ENCODE data around the gene EEF1AKMT3. TPM values are rescaled to one million over a fixed set of nuclear protein-coding genes. Genes with fewer than 3 reads are reported as not detected.
A peak's percentile ranks its signal among the peaks of the same experiment; 100 is the strongest.

The EEF1AKMT3 gene
- 1 to 10 TPM; 4.0 to 4.3 TPM for total RNA-seq

DNA sequence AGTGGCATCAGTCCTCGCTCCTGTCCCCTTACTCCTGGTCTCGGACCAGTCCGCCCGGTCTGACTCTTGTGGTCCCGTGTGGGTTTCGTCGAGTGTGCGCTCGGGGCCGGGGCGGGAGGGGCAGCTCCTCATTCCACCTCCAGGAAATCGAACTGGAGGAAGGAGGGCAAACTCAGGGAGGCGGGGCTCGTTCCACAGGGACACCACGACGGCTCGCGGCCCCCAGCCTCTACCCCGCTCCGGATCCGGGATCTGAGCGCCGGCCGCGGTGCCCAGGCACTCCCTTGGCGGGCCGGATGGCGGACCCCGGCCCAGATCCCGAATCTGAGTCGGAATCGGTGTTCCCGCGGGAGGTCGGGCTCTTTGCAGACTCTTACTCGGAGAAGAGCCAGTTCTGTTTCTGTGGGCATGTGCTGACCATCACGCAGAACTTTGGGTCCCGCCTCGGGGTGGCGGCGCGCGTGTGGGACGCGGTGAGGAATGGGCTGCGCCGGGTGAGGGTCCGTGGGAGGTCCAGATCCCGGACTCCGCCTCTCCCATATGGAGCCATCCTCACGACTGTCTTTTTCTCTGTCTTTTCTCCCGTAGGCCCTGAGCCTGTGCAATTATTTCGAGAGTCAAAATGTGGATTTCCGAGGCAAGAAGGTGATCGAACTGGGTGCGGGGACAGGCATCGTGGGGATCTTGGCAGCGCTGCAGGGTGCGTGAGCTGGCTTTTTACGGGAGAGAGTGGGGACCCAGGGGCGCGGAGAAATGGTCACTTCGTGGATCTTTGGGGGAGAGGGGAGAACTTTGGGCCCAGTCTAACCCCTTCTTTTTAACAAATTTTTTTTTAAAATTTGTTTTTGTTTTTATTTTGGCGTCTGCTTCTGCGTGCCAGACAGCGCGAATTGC is at the start of gene EEF1AKMT3:
Gene EEF1AKMT3, plus strand, starts transcription at position 186 of the 894 bp plus-strand sequence. Its CDS starts 111 bp downstream, at position 297.
- H3K36me3 Mint-ChIP-seq (ENCODE audit: low read depth): peaks cover 28% of the 10 kb centered on the region
- peak within 1 kb of the TSS; percentile 99 for H3K4me3 Mint-ChIP-seq
- H3K4me1 Mint-ChIP-seq (ENCODE audit: low read depth): peaks cover 11% of the 10 kb centered on the region
- peak within 1 kb of the TSS; percentile 99 for H3K27ac Mint-ChIP-seq
- H3K9me3 Mint-ChIP-seq: no peaks in the 10 kb centered on the region
- ATAC-seq (peak; percentile 16), DNase-seq (peak; percentile 53)
- TF ChIP-seq, protein P1, sequence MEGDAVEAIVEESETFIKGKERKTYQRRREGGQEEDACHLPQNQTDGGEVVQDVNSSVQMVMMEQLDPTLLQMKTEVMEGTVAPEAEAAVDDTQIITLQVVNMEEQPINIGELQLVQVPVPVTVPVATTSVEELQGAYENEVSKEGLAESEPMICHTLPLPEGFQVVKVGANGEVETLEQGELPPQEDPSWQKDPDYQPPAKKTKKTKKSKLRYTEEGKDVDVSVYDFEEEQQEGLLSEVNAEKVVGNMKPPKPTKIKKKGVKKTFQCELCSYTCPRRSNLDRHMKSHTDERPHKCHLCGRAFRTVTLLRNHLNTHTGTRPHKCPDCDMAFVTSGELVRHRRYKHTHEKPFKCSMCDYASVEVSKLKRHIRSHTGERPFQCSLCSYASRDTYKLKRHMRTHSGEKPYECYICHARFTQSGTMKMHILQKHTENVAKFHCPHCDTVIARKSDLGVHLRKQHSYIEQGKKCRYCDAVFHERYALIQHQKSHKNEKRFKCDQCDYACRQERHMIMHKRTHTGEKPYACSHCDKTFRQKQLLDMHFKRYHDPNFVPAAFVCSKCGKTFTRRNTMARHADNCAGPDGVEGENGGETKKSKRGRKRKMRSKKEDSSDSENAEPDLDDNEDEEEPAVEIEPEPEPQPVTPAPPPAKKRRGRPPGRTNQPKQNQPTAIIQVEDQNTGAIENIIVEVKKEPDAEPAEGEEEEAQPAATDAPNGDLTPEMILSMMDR (IDR thresholded peaks at IDR 0.05): no peak
- no peaks in the 10 kb centered on the region for H3K27me3 Mint-ChIP-seq
- intact Hi-C loops (cut with micrococcal nuclease): no loop called here
- ChIA-PET CTCF (interaction anchor here (0.8 to 13.4 kb wide), 5 partner anchors 9 to 133 kb away, joined by 3 to 122 read pairs (median 9); partner anchors contain the start of genes CYP27B1 and TSFM), POLR2A (interaction anchor here (0.7 to 2.1 kb wide), 6 partner anchors 9 to 75 kb away, joined by 3 to 9 read pairs (median 4); partner anchors contain the start of gene TSFM)

DNA sequence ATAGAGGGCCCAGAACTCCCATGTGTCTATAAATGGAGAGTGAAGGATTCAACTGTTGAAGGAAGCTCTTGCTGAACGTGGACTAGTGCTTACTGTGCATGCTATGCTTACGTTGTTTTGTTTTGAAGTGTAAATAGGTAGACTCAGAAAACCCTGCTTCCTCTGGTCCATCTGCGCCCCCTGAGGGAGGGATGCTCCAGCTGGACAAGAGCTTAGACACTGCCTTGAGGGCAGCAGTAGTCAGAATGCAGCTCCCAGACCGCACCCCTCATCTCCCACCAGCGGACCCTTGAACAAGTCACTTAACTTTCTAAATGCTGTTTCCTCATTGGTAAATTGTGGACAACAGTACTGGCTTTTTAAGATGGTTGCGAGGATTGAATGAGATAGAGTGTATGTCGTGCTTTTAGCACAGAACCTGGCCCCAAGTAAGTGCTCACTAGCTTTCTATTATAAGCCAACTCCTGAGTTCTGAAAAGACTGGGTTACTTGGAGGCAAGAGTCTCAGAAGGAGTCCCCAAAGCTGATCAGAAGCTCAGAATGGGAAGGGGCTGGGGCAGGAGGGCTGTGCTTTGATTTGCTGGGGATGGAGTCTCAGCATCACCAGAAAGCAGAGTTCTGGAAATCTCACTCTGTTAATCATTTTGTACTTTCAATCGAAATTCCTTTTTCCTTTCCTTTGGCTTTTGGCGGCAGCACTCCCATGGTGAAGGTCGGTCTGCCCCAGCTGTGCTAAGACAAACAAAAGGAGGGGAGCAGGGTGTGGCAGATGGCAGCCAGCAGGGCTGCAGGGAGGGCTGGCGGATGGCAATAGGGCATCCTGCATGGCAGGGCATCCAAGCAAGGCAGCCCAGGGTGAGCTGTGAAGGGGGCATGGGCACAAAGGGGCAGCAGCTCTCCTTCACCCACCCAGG is 49.4 kb upstream of the EEF1AKMT3 start:
- H3K4me3 Mint-ChIP-seq: no peak overlapping the region
- no peaks in the 10 kb centered on the region for H3K9me3 Mint-ChIP-seq
- intact Hi-C loops (cut with micrococcal nuclease): no loop called here
- H3K27me3 Mint-ChIP-seq: no peaks in the 10 kb centered on the region
- peaks cover 6% of the 10 kb centered on the region for H3K4me1 Mint-ChIP-seq (ENCODE audit: low read depth)
- ChIA-PET CTCF (interaction anchor here (0.8 to 1.8 kb wide), 4 partner anchors 10 to 18 kb away, joined by 3 to 4 read pairs (median 3); no protein-coding TSS in a partner anchor), POLR2A (interaction anchor here (0.7 to 1.5 kb wide), 4 partner anchors 19 to 160 kb away, joined by 3 to 4 read pairs (median 3); partner anchors contain the start of gene TSPAN31)
- ATAC-seq (no peak), DNase-seq (no peak)
- peaks cover 27% of the 10 kb centered on the region for H3K36me3 Mint-ChIP-seq (ENCODE audit: low read depth)
- H3K27ac Mint-ChIP-seq: no peak overlapping the region
- TF ChIP-seq, protein P1 (IDR thresholded peaks at IDR 0.05): no peak

DNA sequence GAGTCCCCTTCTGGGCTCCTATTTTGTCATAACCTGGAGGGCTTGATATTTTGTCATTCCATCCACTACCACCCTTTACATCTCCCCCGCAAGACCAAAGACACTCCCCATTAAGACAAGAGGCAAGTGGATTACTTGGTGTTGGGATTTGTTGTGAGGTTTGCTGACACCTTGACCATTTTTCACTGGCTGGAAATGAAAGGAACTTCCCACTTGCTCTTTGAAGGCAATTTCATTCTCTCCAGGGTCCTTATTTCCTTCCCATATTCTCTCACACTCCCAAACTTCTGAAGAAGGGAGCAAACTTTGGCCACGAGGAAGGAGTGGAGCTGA is 48.8 kb upstream of the EEF1AKMT3 start:
- no peaks in the 10 kb centered on the region for H3K27me3 Mint-ChIP-seq
- no peak overlapping the region for H3K27ac Mint-ChIP-seq
- ChIA-PET CTCF (interaction anchor here (0.8 to 1.8 kb wide), 4 partner anchors 10 to 19 kb away, joined by 3 to 4 read pairs (median 3); no protein-coding TSS in a partner anchor), POLR2A (interaction anchor here (0.9 to 1.5 kb wide), 6 partner anchors 17 to 161 kb away, joined by 3 to 4 read pairs (median 3); partner anchors contain the start of genes OS9 and TSPAN31)
- intact Hi-C loops (cut with micrococcal nuclease): no loop called here
- H3K4me1 Mint-ChIP-seq (ENCODE audit: low read depth): peaks cover 6% of the 10 kb centered on the region
- no peak for ATAC-seq
- no peak overlapping the region for H3K4me3 Mint-ChIP-seq
- no peaks in the 10 kb centered on the region for H3K9me3 Mint-ChIP-seq
- TF ChIP-seq, protein P1 (IDR thresholded peaks at IDR 0.05): no peak
- no peak for DNase-seq
- H3K36me3 Mint-ChIP-seq (ENCODE audit: low read depth): peaks cover 25% of the 10 kb centered on the region

DNA sequence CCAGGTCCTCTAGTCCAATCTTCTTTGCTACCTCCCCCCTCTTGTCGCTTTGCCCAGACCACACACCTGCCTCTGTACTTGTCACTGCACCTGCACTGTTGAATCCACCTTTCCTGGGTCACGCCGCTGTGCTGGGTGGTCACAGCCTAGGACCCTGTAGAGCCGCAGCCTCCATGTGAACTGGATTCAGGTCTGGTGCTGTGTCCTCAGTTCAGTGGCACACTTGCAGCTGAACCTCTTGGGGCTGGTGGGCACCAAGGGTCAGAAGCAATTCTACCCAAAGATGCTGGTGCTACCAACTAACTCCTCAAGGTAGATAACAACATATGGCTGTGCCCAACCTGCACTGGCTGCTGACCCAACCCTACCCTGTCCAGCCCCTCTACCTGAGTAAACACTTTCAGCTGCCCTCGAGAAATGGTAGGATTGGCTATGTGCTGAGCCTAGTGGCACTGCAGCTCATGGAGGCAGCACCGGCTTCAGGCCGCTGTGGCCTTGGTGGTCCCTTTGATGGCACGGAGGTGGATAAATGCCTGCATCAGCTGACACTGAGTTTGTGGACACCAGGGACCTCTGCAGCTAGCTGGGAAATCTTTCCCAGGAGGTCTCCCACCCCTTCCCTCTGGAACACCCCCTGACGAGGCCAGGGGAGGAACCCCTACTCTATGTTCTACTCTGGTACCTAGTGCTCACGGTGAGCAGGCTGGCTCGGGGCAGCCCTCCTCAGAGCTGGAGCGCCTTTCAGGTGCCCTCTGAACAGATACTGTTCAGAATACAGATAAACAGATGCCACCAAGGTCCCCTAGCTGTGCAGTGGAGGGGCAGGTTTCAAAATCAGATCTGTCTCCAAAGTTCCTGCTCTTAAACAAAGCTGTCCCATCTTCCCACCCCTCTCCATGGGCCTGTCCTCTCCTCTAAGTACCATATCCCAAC is 48.1 kb upstream of the EEF1AKMT3 start:
- CTCF ChIA-PET: interaction anchor here (1.8 kb wide), 1 partner anchor 12 kb away, joined by 4 read pairs; no protein-coding TSS in a partner anchor
- Mint-ChIP-seq H3K36me3 (ENCODE audit: low read depth) (peaks cover 23% of the 10 kb centered on the region), H3K27me3 (no peaks in the 10 kb centered on the region), H3K4me3 (no peak overlapping the region), H3K9me3 (no peaks in the 10 kb centered on the region), H3K4me1 (ENCODE audit: low read depth) (peaks cover 6% of the 10 kb centered on the region), H3K27ac (no peak overlapping the region)
- intact Hi-C loops (cut with micrococcal nuclease): no loop called here
- DNase-seq (no peak), ATAC-seq (peak; percentile 21)
- TF ChIP-seq, protein P1 (IDR thresholded peaks at IDR 0.05): no peak
- POLR2A ChIA-PET: interaction anchor here (0.9 to 1.5 kb wide), 8 partner anchors 12 to 162 kb away, joined by 3 to 4 read pairs (median 3); partner anchors contain the start of genes OS9 and TSPAN31

Data from activated CD8-positive, alpha-beta T cell treated with anti-CD3 and anti-CD28 coated beads for 36 hours (primary cell).